Activated CD8-positive, alpha-beta memory T cell treated with anti-CD3 and anti-CD28 coated beads, Interleukin-2, amount 50 U/mL, for 48 hours (primary cell): Measurements from ENCODE around the gene DAPK2.

ENCODE experiments used
- DNase-seq: peaks from one replicate; pipeline ENCODE4 v3.0.0-alpha.2; 2020

Gene DAPK2

GRCh38 chr15:63939531-63940130 lies 106.7 kb downstream of the DAPK2 start:
- DNase-seq = no peak

GRCh38 chr15:63938486-63939061 lies 107.7 kb downstream of the DAPK2 start:
- DNase-seq = no peak

- peak; percentile 47 for DNase-seq
Observed at GRCh38 chr15:63933522-63933921, 112.8 kb downstream of the DAPK2 start.

- no peak for DNase-seq
Observed at GRCh38 chr15:63931556-63931955, 114.7 kb downstream of the DAPK2 start.

GRCh38 chr15:63930034-63930433 lies 116.3 kb downstream of the DAPK2 start:
- no peak for DNase-seq

GRCh38 chr15:63928185-63928842 lies 118.0 kb downstream of the DAPK2 start:
- no peak for DNase-seq

GRCh38 chr15:63923993-63924950 lies 122.0 kb downstream of the DAPK2 start:
- no peak for DNase-seq

- no peak for DNase-seq
Observed at GRCh38 chr15:63922916-63923315, 123.4 kb downstream of the DAPK2 start.

GRCh38 chr15:63922261-63922904 lies 123.9 kb downstream of the DAPK2 start:
- no peak for DNase-seq

- no peak for DNase-seq
Observed at GRCh38 chr15:63920504-63921175, 125.6 kb downstream of the DAPK2 start.

- DNase-seq = no peak
Observed at GRCh38 chr15:63918901-63919348, 127.4 kb downstream of the DAPK2 start.

- no peak for DNase-seq
Observed at GRCh38 chr15:63918317-63918672, 128.0 kb downstream of the DAPK2 start.

GRCh38 chr15:63917588-63918316 lies 128.5 kb downstream of the DAPK2 start:
- DNase-seq = no peak

- DNase-seq = no peak
Observed at GRCh38 chr15:63915873-63916771, 130.2 kb downstream of the DAPK2 start.

- DNase-seq = no peak
Observed at GRCh38 chr15:63915209-63915872, 130.9 kb downstream of the DAPK2 start.

GRCh38 chr15:63913786-63914315 lies 132.4 kb downstream of the DAPK2 start:
- DNase-seq = no peak

- DNase-seq = no peak
Observed at GRCh38 chr15:63913336-63913735, 132.9 kb downstream of the DAPK2 start.

GRCh38 chr15:63912061-63912615 lies 134.1 kb downstream of the DAPK2 start:
- no peak for DNase-seq

GRCh38 chr15:63911160-63911559 lies 135.1 kb downstream of the DAPK2 start:
- no peak for DNase-seq
